Astrocyte (in vitro differentiated cells and primary cell): Measurements from ENCODE around the gene INTS7. TPM values are rescaled to one million over a fixed set of nuclear protein-coding genes. Genes with fewer than 3 reads are reported as not detected.

Experiments
- DNase-seq: peaks from one replicate; pipeline ENCODE4 v3.0.0-alpha.2; 2010; ENCODE audit warnings: low read depth
- FAIRE-seq: peaks from 2 replicates; lab custom pipeline; 2011; peaks lifted over from hg19 to GRCh38; lab: Jason Lieb, UNC
- H2AFZ ChIP-seq: 2 replicates; pipeline ENCODE4 v1.6.0; 2012; ENCODE audit warnings: low read depth, low read length, inconsistent platforms
- H3K27ac ChIP-seq: 2 replicates; pipeline ENCODE4 v1.5.1; 2011; ENCODE audit warnings: low read depth, low read length, inconsistent platforms
- H3K27me3 ChIP-seq: 2 replicates; pipeline ENCODE4 v1.6.0; 2011; ENCODE audit warnings: low read length, inconsistent platforms; ENCODE audit not compliant: insufficient read depth
- H3K36me3 ChIP-seq: 2 replicates; pipeline ENCODE4 v1.5.1; 2011; ENCODE audit warnings: low read length, inconsistent platforms; ENCODE audit not compliant: insufficient read depth
- H3K4me1 ChIP-seq: 2 replicates; pipeline ENCODE4 v1.5.1; 2011; ENCODE audit warnings: low read length, inconsistent platforms; ENCODE audit not compliant: insufficient read depth
- H3K4me2 ChIP-seq: 2 replicates; pipeline ENCODE4 v1.6.0; 2012; ENCODE audit warnings: low read length, inconsistent platforms
- H3K4me3 ChIP-seq: 2 replicates; pipeline ENCODE4 v1.5.1; 2011; ENCODE audit warnings: low read depth, mild to moderate bottlenecking, low read length, inconsistent platforms; ENCODE audit not compliant: insufficient read depth
- H3K79me2 ChIP-seq: 2 replicates; pipeline ENCODE4 v1.6.0; 2012; ENCODE audit warnings: mild to moderate bottlenecking, low read length, inconsistent platforms; ENCODE audit not compliant: insufficient read depth
- H3K9ac ChIP-seq: 2 replicates; pipeline ENCODE4 v1.6.0; 2012; ENCODE audit warnings: mild to moderate bottlenecking, low read length, inconsistent platforms
- H3K9me3 ChIP-seq: 2 replicates; pipeline ENCODE4 v1.5.1; 2012; ENCODE audit warnings: low read depth, mild to moderate bottlenecking, low read length, inconsistent platforms; ENCODE audit not compliant: insufficient read depth
- H4K20me1 ChIP-seq: 2 replicates; pipeline ENCODE4 v1.6.0; 2012; ENCODE audit warnings: low read length, inconsistent platforms; ENCODE audit not compliant: insufficient read depth
- H3K27ac Mint-ChIP-seq: one replicate; pipeline ENCODE4 v1.8.0; 2021; ENCODE audit warnings: mild to moderate bottlenecking, mixed read lengths; ENCODE audit not compliant: unreplicated experiment
- H3K27me3 Mint-ChIP-seq: one replicate; pipeline ENCODE4 v1.8.0; 2021; ENCODE audit warnings: low read depth, mixed read lengths; ENCODE audit not compliant: unreplicated experiment
- H3K36me3 Mint-ChIP-seq: one replicate; pipeline ENCODE4 v1.8.0; 2021; ENCODE audit warnings: low read depth, mixed read lengths; ENCODE audit not compliant: unreplicated experiment
- H3K4me1 Mint-ChIP-seq: one replicate; pipeline ENCODE4 v1.8.0; 2021; ENCODE audit warnings: low read depth, mixed read lengths; ENCODE audit not compliant: unreplicated experiment
- H3K4me3 Mint-ChIP-seq: one replicate; pipeline ENCODE4 v1.8.0; 2021; ENCODE audit warnings: mild to moderate bottlenecking, moderate library complexity, mixed read lengths; ENCODE audit not compliant: unreplicated experiment
- H3K9me3 Mint-ChIP-seq: one replicate; pipeline ENCODE4 v1.8.0; 2021; ENCODE audit warnings: mild to moderate bottlenecking, mixed read lengths; ENCODE audit not compliant: unreplicated experiment
- CTCF ChIP-seq: IDR thresholded peaks from 2 replicates; pipeline ENCODE4 v1.5.1; 2011; ENCODE audit warnings: low read depth, mild to moderate bottlenecking, inconsistent platforms, low read length, moderate library complexity; ENCODE audit not compliant: insufficient read depth
- EZH2 ChIP-seq: IDR thresholded peaks from 2 replicates; pipeline ENCODE4 v1.6.1; 2012; ENCODE audit warnings: mild to moderate bottlenecking, low read length, inconsistent platforms; ENCODE audit not compliant: insufficient read depth
- total RNA-seq: library from RNA; stranded (reverse); gene quantifications from 2 replicates; pipeline ENCODE4 v1.2.1, GENCODE V29; 2021

The INTS7 gene
- total RNA-seq, 1 donor from 2014 or later, result 14.7 TPM

GRCh38 chr1:211932231-211932932 is 103.0 kb downstream of the INTS7 start:
- Mint-ChIP-seq H3K4me3 (no peak overlapping the region), H3K27ac (no peak overlapping the region), H3K9me3 (no peaks in the 10 kb centered on the region), H3K27me3 (peaks cover 2% of the 10 kb centered on the region), H3K36me3 (no peaks in the 10 kb centered on the region), H3K4me1 (peaks cover 4% of the 10 kb centered on the region)
- Histone ChIP-seq H3K4me1 (no peaks in the 10 kb centered on the region), H4K20me1 (no peaks in the 10 kb centered on the region), H2AFZ (no peak overlapping the region), H3K4me3 (no peak overlapping the region), H3K27ac (no peak overlapping the region), H3K9ac (no peak overlapping the region), H3K27me3 (no peaks in the 10 kb centered on the region), H3K79me2 (no peaks in the 10 kb centered on the region), H3K9me3 (no peaks in the 10 kb centered on the region), H3K36me3 (no peaks in the 10 kb centered on the region), H3K4me2 (no peak overlapping the region)
- no peak for TF ChIP-seq EZH2
- TF ChIP-seq CTCF, result no peak
- no peak for FAIRE-seq
- no peak for DNase-seq

- H3K4me3 Mint-ChIP-seq, result no peak overlapping the region
- Histone ChIP-seq H3K27ac (no peak overlapping the region), H3K4me3 (no peak overlapping the region), H3K79me2 (no peaks in the 10 kb centered on the region), H3K27me3 (no peaks in the 10 kb centered on the region), H2AFZ (no peak overlapping the region), H3K36me3 (no peaks in the 10 kb centered on the region), H3K4me1 (no peaks in the 10 kb centered on the region), H3K9ac (no peak overlapping the region), H4K20me1 (no peaks in the 10 kb centered on the region), H3K4me2 (no peak overlapping the region), H3K9me3 (no peaks in the 10 kb centered on the region)
- H3K4me1 Mint-ChIP-seq, result no peaks in the 10 kb centered on the region
- H3K9me3 Mint-ChIP-seq, result no peaks in the 10 kb centered on the region
- FAIRE-seq (no peak), DNase-seq (no peak)
- H3K36me3 Mint-ChIP-seq, result no peaks in the 10 kb centered on the region
- no peak for TF ChIP-seq EZH2
- TF ChIP-seq CTCF, result no peak
- H3K27me3 Mint-ChIP-seq, result peaks cover 2% of the 10 kb centered on the region
- H3K27ac Mint-ChIP-seq, result no peak overlapping the region
These were observed 105.7 kb downstream of the INTS7 start for GRCh38 chr1:211929683-211930082.

- Histone ChIP-seq H2AFZ (no peak overlapping the region), H3K79me2 (no peaks in the 10 kb centered on the region), H3K4me2 (no peak overlapping the region), H3K9ac (no peak overlapping the region), H3K27me3 (no peaks in the 10 kb centered on the region), H4K20me1 (no peaks in the 10 kb centered on the region), H3K4me3 (no peak overlapping the region), H3K36me3 (no peaks in the 10 kb centered on the region), H3K9me3 (no peaks in the 10 kb centered on the region), H3K4me1 (no peaks in the 10 kb centered on the region), H3K27ac (no peak overlapping the region)
- Mint-ChIP-seq H3K36me3 (no peaks in the 10 kb centered on the region), H3K4me3 (no peak overlapping the region), H3K4me1 (no peaks in the 10 kb centered on the region), H3K9me3 (no peaks in the 10 kb centered on the region), H3K27me3 (peaks cover 2% of the 10 kb centered on the region), H3K27ac (no peak overlapping the region)
- DNase-seq (no peak), FAIRE-seq (no peak)
- TF ChIP-seq EZH2 (no peak), CTCF (no peak)
These were observed 106.2 kb downstream of the INTS7 start for GRCh38 chr1:211928993-211929637.
